SK-N-MC (cell line): Measurements from ENCODE around the gene PPP4R3C.

Experiments
- EZH2 ChIP-seq: fragments of 200-600 bp; sonication (generic); IDR thresholded peaks from one replicate; pipeline ENCODE4 v1.6.1; 2017; ENCODE audit warnings: antibody characterized with exemption
- FOXP2 ChIP-seq: optimal IDR thresholded peaks from 2 replicates; pipeline ENCODE3; 2011; ENCODE audit warnings: mild to moderate bottlenecking, moderate library complexity; ENCODE audit not compliant: insufficient read depth; ENCODE audit errors: extremely low read length, control extremely low read depth
- POLR2AphosphoS5 ChIP-seq: IDR thresholded peaks from 2 replicates; pipeline ENCODE4 v1.6.1; 2012; ENCODE audit warnings: mild to moderate bottlenecking, low read depth, low read length, borderline replicate concordance

- TF ChIP-seq POLR2AphosphoS5 (no peak), EZH2 (no peak), FOXP2 (no peak)
Observed at GRCh38 chrX:27438937-27439336, 24.2 kb downstream of the PPP4R3C start.
